ENCODE measurements around the gene CALM3.

CALM3 gene

GRCh38 chr19:46600384-46601317 is 479 bp upstream of the CALM3 start:
- peak; percentile 98 for DNase-seq

GRCh38 chr19:46602392-46603194 is 1.5 kb downstream of the CALM3 start:
- peak in 1 of 2 donors; percentile 44 for DNase-seq

DNA sequence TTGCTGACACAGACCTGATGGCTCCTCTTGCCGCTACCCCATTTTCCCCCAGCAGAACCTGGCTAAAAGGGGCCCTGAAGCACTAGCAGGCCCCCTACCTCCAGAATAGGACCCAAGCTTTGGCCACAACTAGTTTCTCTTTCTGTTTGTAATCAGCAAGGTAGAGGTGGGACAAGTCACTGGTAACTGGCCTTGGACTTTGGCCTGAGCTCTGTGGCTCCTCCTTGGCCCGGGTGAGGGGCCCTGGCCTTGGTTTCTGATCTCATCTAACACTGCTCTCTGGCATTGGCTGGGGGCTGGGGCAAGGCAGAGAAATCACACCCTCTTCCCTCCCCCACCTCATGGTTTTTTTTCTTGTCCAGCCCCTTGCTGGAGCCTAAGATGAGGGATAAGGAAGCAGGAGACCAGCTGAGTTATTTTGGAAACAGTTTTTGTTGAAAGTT is 2.1 kb downstream of the CALM3 start:
- no peak for DNase-seq

- DNase-seq, result no peak
Measured at GRCh38 chr19:46603752-46604231, 2.7 kb downstream of the CALM3 start.

- no peak for DNase-seq
Measured at GRCh38 chr19:46604781-46605355, 3.7 kb downstream of the CALM3 start.

- no peak for DNase-seq
Measured at GRCh38 chr19:46605356-46605821, 4.3 kb downstream of the CALM3 start.

DNA sequence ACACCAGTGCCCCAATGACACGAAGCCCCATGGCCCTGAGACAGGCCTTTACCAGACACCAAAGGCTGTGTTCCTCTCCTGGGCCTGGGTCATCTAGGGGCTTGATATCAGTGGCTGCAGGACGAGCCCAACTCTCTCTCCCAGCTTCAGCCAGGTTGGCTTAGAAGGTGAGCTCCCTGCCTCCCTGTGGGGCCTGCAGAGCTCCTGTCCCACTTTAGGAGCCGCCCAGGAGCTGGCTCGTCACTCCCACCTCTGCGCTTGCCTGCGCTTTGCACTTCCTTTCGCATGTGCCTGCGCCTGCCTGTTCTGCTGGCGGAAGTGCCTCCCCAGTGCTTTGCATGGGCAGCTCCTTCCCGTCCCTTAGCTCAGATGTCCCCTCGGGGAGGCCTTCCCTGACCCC is 4.9 kb downstream of the CALM3 start:
- DNase-seq, result no peak

GRCh38 chr19:46606681-46607447 is 5.7 kb downstream of the CALM3 start:
- no peak for DNase-seq

GRCh38 chr19:46607448-46607841 is 6.3 kb downstream of the CALM3 start:
- DNase-seq, result no peak

GRCh38 chr19:46608178-46608577 is 7.0 kb downstream of the CALM3 start:
- no peak for DNase-seq

DNA sequence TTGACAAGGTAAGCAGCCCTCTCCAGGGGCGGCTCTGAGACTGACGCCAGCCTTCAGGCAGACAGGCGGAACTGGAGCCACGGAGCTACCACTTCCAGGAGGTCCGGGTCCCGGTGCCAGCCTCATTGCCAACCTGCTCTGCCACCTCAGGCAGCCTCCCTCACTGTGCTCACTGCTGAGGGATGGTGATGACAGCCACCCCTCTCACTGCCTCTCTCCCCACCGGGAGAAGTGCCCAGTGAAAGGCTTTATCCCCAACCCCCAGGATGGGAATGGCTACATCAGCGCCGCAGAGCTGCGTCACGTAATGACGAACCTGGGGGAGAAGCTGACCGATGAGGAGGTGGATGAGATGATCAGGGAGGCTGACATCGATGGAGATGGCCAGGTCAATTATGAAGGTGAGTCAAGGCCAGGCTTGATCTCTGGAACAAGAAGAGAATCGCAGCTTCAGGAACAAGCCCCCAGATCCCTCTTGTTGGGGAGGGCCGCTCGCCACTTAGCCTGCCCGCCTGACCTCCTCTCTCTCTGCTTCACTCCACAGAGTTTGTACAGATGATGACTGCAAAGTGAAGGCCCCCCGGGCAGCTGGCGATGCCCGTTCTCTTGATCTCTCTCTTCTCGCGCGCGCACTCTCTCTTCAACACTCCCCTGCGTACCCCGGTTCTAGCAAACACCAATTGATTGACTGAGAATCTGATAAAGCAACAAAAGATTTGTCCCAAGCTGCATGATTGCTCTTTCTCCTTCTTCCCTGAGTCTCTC is 7.6 kb downstream of the CALM3 start:
- no peak for DNase-seq

GRCh38 chr19:46609511-46610412 is 8.6 kb downstream of the CALM3 start:
- DNase-seq, result no peak

DNA sequence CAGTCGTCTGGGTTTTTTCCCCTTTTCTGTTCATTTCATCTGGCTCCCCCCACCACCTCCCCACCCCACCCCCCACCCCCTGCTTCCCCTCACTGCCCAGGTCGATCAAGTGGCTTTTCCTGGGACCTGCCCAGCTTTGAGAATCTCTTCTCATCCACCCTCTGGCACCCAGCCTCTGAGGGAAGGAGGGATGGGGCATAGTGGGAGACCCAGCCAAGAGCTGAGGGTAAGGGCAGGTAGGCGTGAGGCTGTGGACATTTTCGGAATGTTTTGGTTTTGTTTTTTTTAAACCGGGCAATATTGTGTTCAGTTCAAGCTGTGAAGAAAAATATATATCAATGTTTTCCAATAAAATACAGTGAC is 9.3 kb downstream of the CALM3 start:
- DNase-seq, result no peak

DNA sequence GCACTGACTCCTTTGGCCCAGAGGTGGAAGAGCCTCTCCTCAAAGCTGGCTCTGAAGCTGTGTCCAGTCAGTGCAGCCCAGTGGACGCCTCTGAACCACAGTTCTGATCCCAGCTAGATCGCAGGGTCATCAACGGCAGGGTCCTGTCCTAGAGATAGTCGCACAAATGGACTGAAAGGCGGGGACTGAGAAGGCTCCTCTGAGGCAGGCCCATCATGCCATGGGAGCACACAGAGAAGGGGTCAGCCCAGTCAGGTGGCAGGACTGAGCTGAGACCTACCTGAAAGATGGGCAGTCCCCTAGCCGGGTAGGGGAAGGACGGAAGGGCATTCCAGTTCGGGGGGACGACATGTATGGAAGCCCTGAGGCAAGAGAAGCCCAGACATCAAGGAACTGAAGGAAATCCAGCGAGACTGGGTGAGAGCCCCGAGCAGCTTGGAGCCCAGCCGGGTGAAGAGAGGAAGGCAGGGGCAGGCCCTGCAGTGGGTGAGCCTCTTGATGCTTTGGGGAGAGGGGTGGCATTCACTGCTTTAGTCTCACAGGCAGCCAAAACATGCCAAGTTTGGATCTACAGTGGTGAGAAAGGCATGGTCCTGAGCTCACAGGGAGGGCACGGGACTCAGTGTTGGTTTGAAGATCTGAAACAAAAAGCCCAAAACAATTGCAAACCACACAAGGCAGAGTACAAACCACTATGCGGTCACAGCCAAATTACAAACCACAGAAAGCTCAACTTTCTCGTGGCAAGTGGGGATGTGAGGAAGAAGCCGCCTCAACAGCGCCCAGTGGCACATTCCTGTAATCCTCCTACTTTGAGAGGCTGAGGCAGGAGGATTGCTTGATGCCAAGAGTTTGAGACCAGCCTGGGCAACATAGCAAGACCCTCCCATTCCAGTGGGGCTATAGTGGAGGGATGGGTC is 10.0 kb downstream of the CALM3 start:
- DNase-seq, result no peak

GRCh38 chr19:46611776-46612175 is 10.6 kb downstream of the CALM3 start:
- no peak for DNase-seq

DNA sequence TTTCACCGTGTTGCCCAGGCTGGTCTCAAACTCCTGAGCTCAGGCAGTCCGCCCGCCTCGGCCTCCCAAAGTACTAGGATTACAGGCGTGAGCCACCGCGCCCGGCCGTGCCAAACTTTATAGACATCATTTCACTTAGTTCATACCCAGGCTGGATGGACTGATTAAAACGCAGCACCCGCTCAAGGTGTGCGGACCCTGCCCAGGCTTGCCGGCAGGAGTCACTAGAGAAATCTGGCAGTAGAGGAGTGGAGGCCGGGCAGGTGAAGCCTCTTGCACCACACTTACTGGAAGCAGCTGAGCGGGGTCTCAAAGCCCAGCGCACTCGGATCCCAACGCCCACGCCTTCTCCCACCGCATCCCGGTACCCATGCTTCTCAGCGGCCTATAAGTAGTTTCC is 12.4 kb downstream of the CALM3 start:
- DNase-seq, result no peak

DNA sequence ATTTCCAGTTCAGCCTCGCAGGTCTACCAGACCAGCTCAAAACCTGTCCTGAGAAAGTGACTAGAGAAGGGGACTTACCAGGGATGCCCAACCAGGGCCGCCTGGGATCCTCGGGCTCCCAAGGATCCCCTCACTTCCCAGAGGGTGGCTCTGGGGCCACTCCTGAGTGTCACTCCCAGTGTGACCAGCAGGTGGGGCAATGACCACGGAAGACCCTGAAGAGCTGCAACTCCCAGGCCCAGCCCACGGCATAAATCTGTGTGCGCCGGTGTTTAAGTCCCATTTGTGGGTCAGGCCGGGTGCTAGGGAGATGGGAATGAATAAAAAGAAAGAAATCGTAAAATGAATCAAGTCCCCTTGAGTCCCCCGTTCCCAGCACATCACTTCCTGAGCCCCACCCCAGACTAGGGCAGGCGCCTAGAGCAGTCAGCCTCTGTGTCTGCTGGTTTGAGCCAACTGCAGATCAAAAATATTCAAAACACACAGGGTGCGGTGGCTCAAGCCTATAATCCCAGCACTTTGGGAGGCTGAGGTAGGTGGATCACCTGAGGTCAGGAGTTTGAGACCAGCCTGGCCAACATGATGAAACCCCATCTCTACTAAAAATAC is 13.1 kb downstream of the CALM3 start:
- DNase-seq, result peak; percentile 86 to 87

GRCh38 chr19:46615966-46616365 is 14.8 kb downstream of the CALM3 start:
- no peak for DNase-seq

Measured in stimulated activated CD4-positive, alpha-beta T cell treated with anti-CD3 and anti-CD28 coated beads, Interleukin-2, amount 100 ng/mL, for 48 hours (primary cell).